NCI-H2196 (cell line): ENCODE measurements around the gene NDUFAF8.

Experiments
- DNase-seq: peaks from one replicate; lab custom pipeline; 2025; ENCODE audit not compliant: unreplicated experiment; lab: John Stamatoyannopoulos, UW

Gene NDUFAF8

GRCh38 chr17:81250286-81251093 lies 11.4 kb downstream of the NDUFAF8 start:
- peak; percentile 76 for DNase-seq

GRCh38 chr17:81251094-81251708 lies 12.1 kb downstream of the NDUFAF8 start:
- DNase-seq = peak; percentile 95

GRCh38 chr17:81251709-81252301 lies 12.7 kb downstream of the NDUFAF8 start:
- DNase-seq = peak; percentile 95

GRCh38 chr17:81252326-81252986 lies 13.3 kb downstream of the NDUFAF8 start:
- no peak for DNase-seq

- DNase-seq = no peak
Measured at GRCh38 chr17:81252987-81253329, 13.8 kb downstream of the NDUFAF8 start.

GRCh38 chr17:81253358-81254131 lies 14.4 kb downstream of the NDUFAF8 start:
- peak; percentile 49 for DNase-seq

- peak; percentile 98 for DNase-seq
Measured at GRCh38 chr17:81254955-81255717, 16.0 kb downstream of the NDUFAF8 start.

- no peak for DNase-seq
Measured at GRCh38 chr17:81256616-81257015, 17.5 kb downstream of the NDUFAF8 start.

- no peak for DNase-seq
Measured at GRCh38 chr17:81257533-81257932, 18.4 kb downstream of the NDUFAF8 start.

- DNase-seq = no peak
Measured at GRCh38 chr17:81258292-81258691, 19.2 kb downstream of the NDUFAF8 start.

- DNase-seq = no peak
Measured at GRCh38 chr17:81259058-81259605, 20.0 kb downstream of the NDUFAF8 start.

GRCh38 chr17:81260171-81260570 lies 21.1 kb downstream of the NDUFAF8 start:
- no peak for DNase-seq

- no peak for DNase-seq
Measured at GRCh38 chr17:81260641-81261040, 21.5 kb downstream of the NDUFAF8 start.

- DNase-seq = no peak
Measured at GRCh38 chr17:81261096-81261495, 22.0 kb downstream of the NDUFAF8 start.

- no peak for DNase-seq
Measured at GRCh38 chr17:81261582-81262336, 22.6 kb downstream of the NDUFAF8 start.

- DNase-seq = no peak
Measured at GRCh38 chr17:81263371-81264181, 24.5 kb downstream of the NDUFAF8 start.

GRCh38 chr17:81264640-81265039 lies 25.5 kb downstream of the NDUFAF8 start:
- no peak for DNase-seq

- DNase-seq = no peak
Measured at GRCh38 chr17:81265576-81265975, 26.5 kb downstream of the NDUFAF8 start.
